Panc1 (cell line): ENCODE measurements around the gene ACOT13. TPM values are rescaled to one million over a fixed set of nuclear protein-coding genes. Genes with fewer than 3 reads are reported as not detected.

Experiments
- ATAC-seq: fragments of 200-7000 bp; cut with Tn5 transposase; 2 replicates; pipeline ENCODE4 v1.9.1; 2020; ENCODE audit warnings: mild to moderate bottlenecking, moderate library complexity
- BruUV-seq: library from RNA; stranded (reverse); fragments of 400-500 nt; replicated peaks from 2 replicates; lab custom pipeline; 2021; lab: Mats Ljungman, UMichigan
- CTCF ChIA-PET: fragments of 300-600 bp; sonication (Branson Sonifier 250); formaldehyde crosslinking; loops from one replicate; lab custom pipeline; 2022; ENCODE audit warnings: antibody characterized with exemption; lab: Charles Lee
- POLR2A ChIA-PET: fragments of 300-600 bp; sonication (Branson Sonifier 250); formaldehyde crosslinking; loops from one replicate; lab custom pipeline; 2022; ENCODE audit warnings: antibody characterized with exemption; lab: Charles Lee
- DNase-seq: peaks from one replicate; pipeline ENCODE4 v3.0.0-alpha.2; 2010; ENCODE audit warnings: low read depth, low spot score
- H3K27ac ChIP-seq: 2 replicates; pipeline ENCODE4 v1.5.1; 2011; ENCODE audit warnings: mild to moderate bottlenecking, low read length, inconsistent platforms
- H3K27me3 ChIP-seq: fragments of 200-500 bp; sonication (Bioruptor generic); 2 replicates; pipeline ENCODE4 v1.6.0; 2014; ENCODE audit warnings: low read length, inconsistent platforms; ENCODE audit not compliant: control insufficient read depth, insufficient read depth
- H3K36me3 ChIP-seq: fragments of 200-500 bp; sonication (Bioruptor generic); 2 replicates; pipeline ENCODE4 v1.5.1; 2014; ENCODE audit warnings: inconsistent platforms, mild to moderate bottlenecking, low read length, moderate library complexity; ENCODE audit not compliant: control insufficient read depth, insufficient read depth
- H3K4me1 ChIP-seq: 2 replicates; pipeline ENCODE4 v1.5.1; 2011; ENCODE audit warnings: inconsistent platforms, mild to moderate bottlenecking, low read length, moderate library complexity; ENCODE audit not compliant: control insufficient read depth, insufficient read depth
- H3K4me3 ChIP-seq, 2 experiments: 2 replicates each; pipeline ENCODE4 v1.5.1; 2011 to 2012; ENCODE audit warnings: low read depth in 2 of 2, low read length in 2 of 2, mild to moderate bottlenecking in 2 of 2, inconsistent platforms in 1 of 2, moderate library complexity in 1 of 2
- H3K9me3 ChIP-seq: fragments of 200-500 bp; sonication (Bioruptor generic); 2 replicates; pipeline ENCODE4 v1.5.1; 2014; ENCODE audit warnings: low read depth, mild to moderate bottlenecking, inconsistent platforms, low read length, moderate library complexity; ENCODE audit not compliant: control insufficient read depth, insufficient read depth
- CTCF ChIP-seq: fragments of 450-650 bp; IDR thresholded peaks from 2 replicates; pipeline ENCODE4 v1.5.1; 2017; ENCODE audit warnings: mild to moderate bottlenecking
- POLR2AphosphoS5 ChIP-seq: IDR thresholded peaks from 2 replicates; pipeline ENCODE4 v1.6.1; 2012; ENCODE audit warnings: mild to moderate bottlenecking, low read depth, low read length, moderate library complexity
- REST ChIP-seq, 2 experiments: IDR thresholded peaks; 2 replicates each; pipeline ENCODE4 v1.6.1; 2011 to 2012; ENCODE audit warnings: low read depth in 2 of 2, control low read depth in 1 of 2, low read length in 1 of 2, mild to moderate bottlenecking in 1 of 2, moderate library complexity in 1 of 2; ENCODE audit not compliant: insufficient read depth in 1 of 2
- SIN3A ChIP-seq: IDR thresholded peaks from 2 replicates; pipeline ENCODE4 v1.6.1; 2012; ENCODE audit warnings: low read depth, mild to moderate bottlenecking, low read length, moderate library complexity, borderline replicate concordance; ENCODE audit not compliant: insufficient read depth
- TCF7L2 ChIP-seq: IDR thresholded peaks from 2 replicates; pipeline ENCODE4 v1.6.1; 2011; ENCODE audit warnings: mild to moderate bottlenecking, low read depth, low read length, inconsistent platforms
- in situ Hi-C: cut with HindIII; loops from 2 replicates; pipeline ENCODE4 v1.10.0; 2016; ENCODE audit warnings: low sequenced_read_pairs, low pct_unique_long_range_greater_than_20kb
- intact Hi-C: fragments of 100-400 bp; cut with micrococcal nuclease; formaldehyde crosslinking; loops from one replicate; pipeline ENCODE4 v1.10.0; 2022; ENCODE audit not compliant: unreplicated experiment
- total RNA-seq: library from RNA; stranded (reverse); gene quantifications from one replicate; pipeline ENCODE4 v1.2.1, GENCODE V29; 2021; ENCODE audit not compliant: unreplicated experiment

ACOT13 gene
- total RNA-seq, 1 experiment from 2014 or later = 31.6 TPM

- Histone ChIP-seq H3K4me3 (no peak overlapping the region), H3K9me3 (no peaks in the 10 kb centered on the region), H3K36me3 (no peaks in the 10 kb centered on the region), H3K4me1 (no peaks in the 10 kb centered on the region), H3K27me3 (no peaks in the 10 kb centered on the region), H3K27ac (no peak overlapping the region)
- ATAC-seq (no peak), DNase-seq (no peak)
- intact Hi-C loops = no loop called here
- no TSS peak for BruUV-seq
- CTCF ChIA-PET = no interaction called here
- TF ChIP-seq POLR2AphosphoS5 = no peak
- TF ChIP-seq REST (IDR thresholded peaks at IDR 0.05; ENCODE audit: insufficient read depth in 1 of 2, low read depth in 2 of 2, low read length in 1 of 2) = no peak
- no peak for TF ChIP-seq TCF7L2
- no peak for TF ChIP-seq SIN3A
- no peak for TF ChIP-seq CTCF
- POLR2A ChIA-PET = no interaction called here
- in situ Hi-C loops = no loop called here
Observed at GRCh38 chr6:24620637-24621036, 46.2 kb upstream of the ACOT13 start.

GRCh38 chr6:24621626-24622289 lies 45.1 kb upstream of the ACOT13 start:
- H3K27me3 ChIP-seq = no peaks in the 10 kb centered on the region
- intact Hi-C loops (no loop called here), in situ Hi-C loops (no loop called here)
- H3K36me3 ChIP-seq = no peaks in the 10 kb centered on the region
- ATAC-seq (no peak), DNase-seq (no peak)
- POLR2A ChIA-PET = no interaction called here
- CTCF ChIA-PET = no interaction called here
- H3K4me3 ChIP-seq = no peak overlapping the region
- H3K4me1 ChIP-seq = no peaks in the 10 kb centered on the region
- H3K27ac ChIP-seq = no peak overlapping the region
- TF ChIP-seq CTCF (no peak), SIN3A (no peak), POLR2AphosphoS5 (no peak), REST (IDR thresholded peaks at IDR 0.05; ENCODE audit: insufficient read depth in 1 of 2, low read depth in 2 of 2, low read length in 1 of 2) (no peak), TCF7L2 (no peak)
- H3K9me3 ChIP-seq = no peaks in the 10 kb centered on the region
- no TSS peak for BruUV-seq
